Measurements from ENCODE around the gene KAZN. TPM values are rescaled to one million over a fixed set of nuclear protein-coding genes. Genes with fewer than 3 reads are reported as not detected.

The KAZN gene
- total RNA-seq, 1 donor: 3.9 TPM

GRCh38 chr1:14782741-14783591 lies 184.5 kb downstream of the KAZN start:
- no peak for TF ChIP-seq CTCF (IDR thresholded peaks at IDR 0.05; ENCODE audit: insufficient read depth, low read length)

GRCh38 chr1:14783592-14783886 lies 185.1 kb downstream of the KAZN start:
- DNase-seq (ENCODE audit: low read depth): no peak
- TF ChIP-seq CTCF (IDR thresholded peaks at IDR 0.05; ENCODE audit: insufficient read depth, low read length): no peak
- no peak overlapping the region for H3K4me3 ChIP-seq (ENCODE audit: low read depth, low read length)

More at GRCh38 chr1:14782741-14783591, 184.5 kb downstream of the KAZN start:
- no peak for DNase-seq (ENCODE audit: low read depth)
- no peak overlapping the region for H3K4me3 ChIP-seq (ENCODE audit: low read depth, low read length)

- H3K4me3 ChIP-seq (ENCODE audit: low read depth, low read length): no peak overlapping the region
- no peak for DNase-seq (ENCODE audit: low read depth)
- no peak for TF ChIP-seq CTCF (IDR thresholded peaks at IDR 0.05; ENCODE audit: insufficient read depth, low read length)
Measured at GRCh38 chr1:14784790-14785773, 186.6 kb downstream of the KAZN start.

GRCh38 chr1:14786109-14786675 lies 187.7 kb downstream of the KAZN start:
- H3K4me3 ChIP-seq (ENCODE audit: low read depth, low read length): no peak overlapping the region
- no peak for DNase-seq (ENCODE audit: low read depth)
- TF ChIP-seq CTCF (IDR thresholded peaks at IDR 0.05; ENCODE audit: insufficient read depth, low read length): no peak

GRCh38 chr1:14786681-14787080 lies 188.2 kb downstream of the KAZN start:
- no peak overlapping the region for H3K4me3 ChIP-seq (ENCODE audit: low read depth, low read length)
- DNase-seq (ENCODE audit: low read depth): no peak
- TF ChIP-seq CTCF (IDR thresholded peaks at IDR 0.05; ENCODE audit: insufficient read depth, low read length): no peak

- H3K4me3 ChIP-seq (ENCODE audit: low read depth, low read length): no peak overlapping the region
- no peak for TF ChIP-seq CTCF (IDR thresholded peaks at IDR 0.05; ENCODE audit: insufficient read depth, low read length)
- no peak for DNase-seq (ENCODE audit: low read depth)
Measured at GRCh38 chr1:14787604-14788003, 189.1 kb downstream of the KAZN start.

Data from fibroblast of the aortic adventitia (primary cell).